ENCODE data around the gene NPC1L1. TPM values are rescaled to one million over a fixed set of nuclear protein-coding genes. Genes with fewer than 3 reads are reported as not detected.
A peak's percentile ranks its signal among the peaks of the same experiment; 100 is the strongest.

The NPC1L1 gene
- total and polyA plus RNA-seq, 9 donors, result 0.04 to 1.5 (median 0.11) TPM; not detected in 1

DNA sequence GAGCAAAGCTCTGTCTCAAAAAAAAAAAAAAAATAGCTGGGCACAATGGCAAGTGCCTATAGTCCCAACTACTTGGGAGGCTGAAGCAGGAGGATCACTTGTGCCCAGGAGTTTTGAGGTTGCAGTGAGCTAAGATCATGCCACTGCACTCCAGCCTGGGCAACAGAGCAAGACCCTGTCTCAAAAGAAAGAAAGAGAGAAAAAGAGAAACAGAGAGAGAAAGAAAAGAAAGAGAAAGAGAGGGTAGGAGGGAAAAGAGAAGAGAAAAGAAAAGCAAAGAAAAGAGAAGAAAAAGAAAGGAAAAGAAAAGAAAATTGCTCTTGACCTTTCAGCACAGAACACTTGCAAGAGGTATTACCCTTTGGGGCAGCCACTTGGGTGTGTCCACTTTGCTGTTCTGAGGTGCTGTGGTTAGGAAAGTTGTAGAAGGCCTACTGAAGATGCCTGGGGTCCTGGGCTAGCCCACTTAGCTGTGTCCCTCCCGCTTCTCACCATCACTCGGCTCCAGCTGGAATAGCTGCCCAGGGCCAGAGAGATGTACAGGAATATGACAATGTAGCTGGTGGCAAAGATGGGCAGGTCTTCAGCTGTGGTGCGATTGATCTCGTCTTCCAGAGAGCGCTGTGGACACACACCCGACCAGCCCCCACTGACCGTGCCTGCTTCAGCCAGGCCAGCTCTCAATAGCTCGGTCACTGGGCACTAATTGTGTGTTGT lies 5.6 kb downstream of the NPC1L1 start:
- WGBS (ENCODE audit: insufficient coverage), result 90% methylated on average over 8 of the region's 8 CpGs
- Histone ChIP-seq H3K9me3 (replicated peaks; ENCODE audit: control insufficient read depth, low read depth, low read length) (no peaks in the 10 kb centered on the region), H3K4me1 (ENCODE audit: control insufficient read depth, insufficient read depth, low read length) (no peaks in the 10 kb centered on the region), H3K36me3 (ENCODE audit: control insufficient read depth, insufficient read depth, low read length) (no peaks in the 10 kb centered on the region), H3K4me3 (ENCODE audit: low read length) (no peak overlapping the region), H3K27me3 (ENCODE audit: control insufficient read depth, insufficient read depth, low read length) (no peaks in the 10 kb centered on the region), H3K27ac (ENCODE audit: low read length) (no peak overlapping the region)
- no peak for DNase-seq

DNA sequence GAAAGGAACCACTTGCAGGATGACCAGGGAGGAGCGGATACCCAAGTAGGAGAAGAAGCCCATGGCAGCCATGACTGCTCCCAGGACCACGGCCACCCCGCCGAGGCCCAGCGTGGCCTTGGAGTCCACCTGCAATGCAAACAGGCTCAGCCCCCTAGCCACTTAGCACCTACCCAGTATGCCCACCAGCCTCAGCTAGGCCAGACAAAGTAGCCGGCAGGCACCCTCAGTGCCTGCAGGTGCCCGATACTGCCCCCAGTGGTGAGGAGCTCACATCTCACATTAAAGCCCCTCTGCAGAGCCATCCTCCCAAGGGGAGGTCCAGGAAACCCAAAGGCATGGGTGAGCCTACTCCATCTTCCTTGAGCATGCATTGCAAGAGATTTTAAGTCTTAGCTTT lies 6.6 kb downstream of the NPC1L1 start:
- Histone ChIP-seq H3K36me3 (ENCODE audit: control insufficient read depth, insufficient read depth, low read length) (no peaks in the 10 kb centered on the region), H3K9me3 (replicated peaks; ENCODE audit: control insufficient read depth, low read depth, low read length) (no peaks in the 10 kb centered on the region), H3K4me1 (ENCODE audit: control insufficient read depth, insufficient read depth, low read length) (no peaks in the 10 kb centered on the region), H3K27ac (ENCODE audit: low read length) (no peak overlapping the region), H3K4me3 (ENCODE audit: low read length) (no peak overlapping the region), H3K27me3 (ENCODE audit: control insufficient read depth, insufficient read depth, low read length) (no peaks in the 10 kb centered on the region)
- WGBS (ENCODE audit: insufficient coverage), result 53% methylated on average over 7 of the region's 7 CpGs
- peak; percentile 11 for DNase-seq

DNA sequence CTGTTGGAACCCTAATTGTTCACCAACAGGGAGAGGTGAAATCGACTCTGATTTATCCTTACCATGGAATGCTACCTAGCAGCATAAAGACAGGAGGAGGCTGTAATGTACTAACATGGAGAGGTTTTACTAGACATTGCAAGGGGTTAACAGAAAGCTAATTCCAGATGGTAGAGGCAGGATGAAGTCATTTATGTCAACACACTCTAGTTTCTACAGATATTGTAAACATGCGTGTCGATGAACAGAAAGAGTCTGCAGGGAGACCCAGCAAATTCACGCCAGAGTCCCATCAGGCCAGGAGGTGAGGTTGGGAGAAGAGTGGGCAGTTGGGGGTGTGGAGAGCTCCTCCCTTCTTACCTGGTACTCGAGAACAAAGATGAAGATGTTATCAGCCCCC lies 7.0 kb downstream of the NPC1L1 start:
- H3K27ac ChIP-seq (ENCODE audit: low read length), result no peak overlapping the region
- H3K4me1 ChIP-seq (ENCODE audit: control insufficient read depth, insufficient read depth, low read length), result no peaks in the 10 kb centered on the region
- no peaks in the 10 kb centered on the region for H3K9me3 ChIP-seq (replicated peaks; ENCODE audit: control insufficient read depth, low read depth, low read length)
- 60% methylated on average over 1 of the region's 5 CpGs for WGBS (ENCODE audit: insufficient coverage)
- no peaks in the 10 kb centered on the region for H3K36me3 ChIP-seq (ENCODE audit: control insufficient read depth, insufficient read depth, low read length)
- no peak overlapping the region for H3K4me3 ChIP-seq (ENCODE audit: low read length)
- DNase-seq, result no peak
- no peaks in the 10 kb centered on the region for H3K27me3 ChIP-seq (ENCODE audit: control insufficient read depth, insufficient read depth, low read length)

DNA sequence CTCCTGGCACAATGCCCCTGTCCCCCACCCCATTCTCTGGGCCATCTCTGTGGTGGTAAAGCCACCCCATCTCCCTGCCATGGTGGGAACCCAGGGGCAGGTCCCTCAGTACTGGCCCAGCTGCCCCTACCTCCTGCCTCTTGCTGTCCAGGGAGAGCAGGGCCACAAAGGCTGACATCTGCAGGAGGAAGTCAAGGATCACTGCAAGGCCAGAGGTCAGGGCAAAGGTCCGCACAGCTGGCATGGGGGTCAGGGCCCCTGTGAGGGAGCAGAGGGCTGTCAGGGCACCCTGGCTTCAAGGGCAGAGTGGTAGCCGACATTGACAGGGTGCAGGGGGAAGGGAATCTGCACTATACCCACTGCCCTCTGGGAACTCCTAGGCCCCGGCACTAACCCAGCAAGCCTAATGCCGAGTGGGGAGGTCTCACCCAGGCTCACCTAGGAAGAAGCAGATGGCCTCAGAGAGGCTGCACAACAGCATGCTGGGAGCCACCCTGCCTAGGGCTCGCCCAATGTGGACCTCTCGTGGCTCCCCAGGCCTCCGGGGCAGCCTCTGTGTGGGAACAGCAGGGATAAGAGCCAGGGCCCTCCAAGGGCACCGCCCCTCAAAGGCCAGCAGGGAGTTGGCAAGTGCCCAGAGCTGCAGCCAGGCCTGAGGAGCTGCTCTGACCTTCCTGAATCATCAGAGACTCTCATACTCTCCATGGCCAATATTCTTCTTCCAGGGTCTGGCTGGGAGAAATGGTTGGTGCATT lies 7.7 kb downstream of the NPC1L1 start:
- no peak overlapping the region for H3K4me3 ChIP-seq (ENCODE audit: low read length)
- no peaks in the 10 kb centered on the region for H3K4me1 ChIP-seq (ENCODE audit: control insufficient read depth, insufficient read depth, low read length)
- H3K27ac ChIP-seq (ENCODE audit: low read length), result no peak overlapping the region
- H3K36me3 ChIP-seq (ENCODE audit: control insufficient read depth, insufficient read depth, low read length), result no peaks in the 10 kb centered on the region
- no peak for DNase-seq
- no peaks in the 10 kb centered on the region for H3K27me3 ChIP-seq (ENCODE audit: control insufficient read depth, insufficient read depth, low read length)
- no peaks in the 10 kb centered on the region for H3K9me3 ChIP-seq (replicated peaks; ENCODE audit: control insufficient read depth, low read depth, low read length)
- 74% methylated on average over 4 of the region's 8 CpGs for WGBS (ENCODE audit: insufficient coverage)

DNA sequence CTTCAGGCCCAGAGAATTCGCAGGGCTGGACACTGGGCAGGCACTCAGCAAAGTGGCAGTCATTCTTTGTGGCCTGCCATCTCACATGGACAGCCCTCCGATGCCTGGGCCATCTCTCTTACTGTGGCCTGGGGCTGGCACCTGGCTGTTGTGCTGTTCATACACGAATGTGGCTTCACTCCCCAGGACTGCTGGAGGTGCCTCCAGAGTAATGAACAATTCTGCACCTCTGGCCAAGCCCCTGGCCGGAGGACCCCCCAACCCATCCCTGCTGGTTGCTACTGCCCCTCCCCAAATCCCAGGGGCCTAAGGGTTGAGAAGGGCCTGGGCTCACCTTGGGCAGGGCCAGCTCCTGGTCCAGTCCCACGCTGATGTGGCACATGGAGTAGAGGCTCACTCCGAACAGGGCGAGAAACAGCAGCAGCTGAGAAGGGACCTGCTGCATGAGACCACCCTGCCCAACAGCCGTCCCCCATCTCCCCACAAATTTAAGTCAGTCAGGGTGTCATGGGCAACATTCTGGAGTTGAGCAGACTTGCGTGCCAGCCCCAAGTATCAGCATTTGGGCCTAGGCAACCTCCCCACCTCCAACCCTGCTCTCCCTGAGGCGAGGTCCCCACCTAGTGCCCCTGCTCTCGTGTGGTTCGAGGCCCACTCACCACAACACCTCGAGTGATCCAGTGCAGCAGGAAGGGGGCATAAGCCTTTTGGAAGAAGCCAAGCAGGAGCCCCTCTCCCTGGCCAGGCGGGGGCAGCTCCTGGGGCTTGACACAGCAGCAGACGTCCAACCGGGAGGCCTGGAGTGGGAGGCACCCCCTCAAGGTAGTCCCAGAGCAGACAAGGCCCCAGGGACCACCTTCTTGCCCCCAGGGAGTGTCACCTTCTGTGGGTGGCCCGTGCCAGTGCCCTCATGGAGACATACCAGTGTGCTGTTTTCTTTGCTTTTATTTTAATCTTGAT lies 9.4 kb downstream of the NPC1L1 start:
- Histone ChIP-seq H3K36me3 (ENCODE audit: control insufficient read depth, insufficient read depth, low read length) (no peaks in the 10 kb centered on the region), H3K27ac (ENCODE audit: low read length) (no peak overlapping the region), H3K4me3 (ENCODE audit: low read length) (no peak overlapping the region), H3K27me3 (ENCODE audit: control insufficient read depth, insufficient read depth, low read length) (no peaks in the 10 kb centered on the region), H3K9me3 (replicated peaks; ENCODE audit: control insufficient read depth, low read depth, low read length) (peaks cover 2% of the 10 kb centered on the region), H3K4me1 (ENCODE audit: control insufficient read depth, insufficient read depth, low read length) (no peaks in the 10 kb centered on the region)
- no peak for DNase-seq
- WGBS (ENCODE audit: insufficient coverage), result 77% methylated on average over 15 of the region's 17 CpGs

DNA sequence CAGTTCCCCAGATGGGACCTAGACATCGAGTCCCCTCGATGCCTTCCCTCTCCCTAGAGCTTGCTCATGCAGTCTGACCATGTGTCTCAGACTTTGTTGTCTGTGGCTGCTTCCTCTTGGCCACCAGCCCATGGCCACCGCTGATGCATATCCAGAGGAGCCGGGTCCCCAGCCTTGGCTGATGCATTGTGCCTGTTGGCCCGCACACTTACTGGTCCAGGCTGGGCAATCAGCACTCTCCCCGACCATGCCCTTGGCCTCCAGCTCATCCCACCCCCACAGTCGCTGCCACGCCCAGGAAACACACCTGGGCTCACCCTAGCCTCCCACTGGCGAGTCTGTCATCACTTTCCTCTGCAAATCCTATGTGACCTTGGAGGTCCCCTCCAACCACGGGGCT lies 10.1 kb downstream of the NPC1L1 start:
- Histone ChIP-seq H3K9me3 (replicated peaks; ENCODE audit: control insufficient read depth, low read depth, low read length) (peaks cover 4% of the 10 kb centered on the region), H3K4me3 (ENCODE audit: low read length) (no peak overlapping the region), H3K36me3 (ENCODE audit: control insufficient read depth, insufficient read depth, low read length) (no peaks in the 10 kb centered on the region), H3K4me1 (ENCODE audit: control insufficient read depth, insufficient read depth, low read length) (no peaks in the 10 kb centered on the region), H3K27me3 (ENCODE audit: control insufficient read depth, insufficient read depth, low read length) (no peaks in the 10 kb centered on the region), H3K27ac (ENCODE audit: low read length) (no peak overlapping the region)
- no peak for DNase-seq
- WGBS (ENCODE audit: insufficient coverage), result 75% methylated on average over 10 of the region's 10 CpGs

DNA sequence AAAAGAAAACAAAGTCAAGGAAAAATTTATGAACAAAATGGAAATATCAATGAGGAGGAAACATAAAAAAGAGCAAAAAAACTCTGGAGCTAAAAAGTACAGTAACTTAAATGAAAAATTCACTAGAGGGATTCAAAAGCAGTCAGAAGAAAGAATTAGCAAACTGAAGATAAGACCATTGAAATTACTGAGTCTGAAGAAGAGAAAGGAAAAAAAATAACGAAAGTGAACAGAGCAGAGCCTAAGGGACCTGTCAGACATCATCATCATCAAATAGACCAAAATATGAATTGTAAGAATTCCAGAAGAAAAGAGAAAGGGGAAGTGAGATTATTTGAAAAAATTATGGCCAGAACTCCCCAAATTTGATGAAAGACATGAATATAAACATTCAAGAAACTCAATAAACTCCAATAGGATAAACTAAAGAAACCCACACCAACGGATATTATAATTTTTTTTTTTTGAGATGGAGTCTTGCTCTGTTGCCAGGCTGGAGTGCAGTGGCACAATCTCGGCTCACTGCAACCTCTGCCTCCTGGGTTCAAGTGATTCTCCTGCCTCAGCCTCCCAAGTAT lies 16.2 kb downstream of the NPC1L1 start:
- Histone ChIP-seq H3K27me3 (ENCODE audit: control insufficient read depth, insufficient read depth, low read length) (no peaks in the 10 kb centered on the region), H3K4me3 (ENCODE audit: low read length) (no peak overlapping the region), H3K36me3 (ENCODE audit: control insufficient read depth, insufficient read depth, low read length) (no peaks in the 10 kb centered on the region), H3K9me3 (replicated peaks; ENCODE audit: control insufficient read depth, low read depth, low read length) (peaks cover 16% of the 10 kb centered on the region), H3K4me1 (ENCODE audit: control insufficient read depth, insufficient read depth, low read length) (no peaks in the 10 kb centered on the region), H3K27ac (ENCODE audit: low read length) (no peak overlapping the region)
- no peak for DNase-seq
- no CpG with 5 or more reads among the region's 3 CpGs for WGBS (ENCODE audit: insufficient coverage)

DNA sequence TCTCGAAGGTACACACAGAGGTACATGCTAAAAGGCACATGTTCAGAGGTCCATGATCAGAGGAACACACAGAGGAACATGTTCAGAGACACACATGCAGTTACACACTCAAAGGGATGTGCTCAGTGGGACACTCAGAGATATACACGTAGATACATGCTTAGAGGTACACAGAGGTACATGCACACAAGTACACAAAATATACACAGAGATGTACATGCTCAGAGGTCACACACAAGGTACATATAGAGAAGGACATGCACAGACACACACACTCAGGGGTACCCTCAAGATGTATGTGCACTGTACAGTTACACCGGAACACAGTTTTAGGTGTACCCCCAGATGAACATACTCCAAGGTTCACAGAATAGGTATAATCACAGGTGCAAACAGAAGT lies 18.8 kb downstream of the NPC1L1 start:
- no peak for DNase-seq
- no peak overlapping the region for H3K27ac ChIP-seq (ENCODE audit: low read length)
- no peaks in the 10 kb centered on the region for H3K27me3 ChIP-seq (ENCODE audit: control insufficient read depth, insufficient read depth, low read length)
- 79% methylated on average over 2 of the region's 3 CpGs for WGBS (ENCODE audit: insufficient coverage)
- no peaks in the 10 kb centered on the region for H3K36me3 ChIP-seq (ENCODE audit: control insufficient read depth, insufficient read depth, low read length)
- H3K9me3 ChIP-seq (replicated peaks; ENCODE audit: control insufficient read depth, low read depth, low read length), result peaks cover 16% of the 10 kb centered on the region
- no peak overlapping the region for H3K4me3 ChIP-seq (ENCODE audit: low read length)
- no peaks in the 10 kb centered on the region for H3K4me1 ChIP-seq (ENCODE audit: control insufficient read depth, insufficient read depth, low read length)

DNA sequence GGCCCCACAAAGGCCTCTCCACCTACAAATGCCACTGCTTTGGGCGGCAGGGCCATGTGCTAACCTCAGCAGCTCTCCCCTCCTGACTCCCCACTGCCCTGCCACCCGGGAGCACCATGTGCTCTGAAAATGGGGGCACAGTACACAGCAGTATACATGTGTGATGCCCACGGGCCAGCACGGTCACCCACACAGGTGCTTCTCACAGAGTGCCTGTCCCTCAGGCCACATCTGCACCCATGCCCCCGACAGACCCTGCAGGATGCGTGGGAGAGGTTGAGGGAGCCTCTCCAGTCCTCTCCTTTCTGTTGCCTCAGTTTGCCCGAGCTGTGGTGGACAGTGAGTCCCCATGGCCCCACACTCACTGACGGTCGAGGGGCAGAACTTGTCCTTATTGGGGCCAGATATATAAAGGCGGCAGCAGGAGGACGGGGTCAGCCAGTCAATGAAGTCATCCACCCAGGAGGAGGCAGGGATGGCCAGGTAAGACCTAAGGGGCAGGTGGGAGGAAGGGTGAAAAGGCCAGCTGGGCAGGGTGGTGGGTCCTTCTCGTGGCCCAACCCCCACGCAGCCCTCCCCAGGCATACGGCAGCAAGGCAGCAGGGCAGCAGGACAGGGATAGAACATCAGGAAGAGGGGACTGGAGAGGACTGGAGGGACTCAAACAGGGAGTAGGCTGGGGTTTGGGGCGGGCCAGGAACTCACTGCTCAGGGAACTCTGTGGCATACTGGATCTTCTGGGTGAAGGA lies 19.6 kb downstream of the NPC1L1 start:
- no peaks in the 10 kb centered on the region for H3K27me3 ChIP-seq (ENCODE audit: control insufficient read depth, insufficient read depth, low read length)
- H3K27ac ChIP-seq (ENCODE audit: low read length), result no peak overlapping the region
- WGBS (ENCODE audit: insufficient coverage), result 85% methylated on average over 13 of the region's 15 CpGs
- H3K4me3 ChIP-seq (ENCODE audit: low read length), result no peak overlapping the region
- H3K4me1 ChIP-seq (ENCODE audit: control insufficient read depth, insufficient read depth, low read length), result no peaks in the 10 kb centered on the region
- DNase-seq, result no peak
- H3K36me3 ChIP-seq (ENCODE audit: control insufficient read depth, insufficient read depth, low read length), result no peaks in the 10 kb centered on the region
- H3K9me3 ChIP-seq (replicated peaks; ENCODE audit: control insufficient read depth, low read depth, low read length), result peaks cover 14% of the 10 kb centered on the region

Measured in muscle of leg (tissue), 11 donors.